SK-N-SH treated with all-trans-retinoic acid at 6 μM for 48 hours (cell line): ENCODE data around the gene PJA1.

Source experiments
- ATAC-seq: fragments of 200-7000 bp; cut with Tn5 transposase; 3 replicates; pipeline ENCODE4 v1.9.1; 2020; ENCODE audit warnings: mild to moderate bottlenecking, moderate library complexity
- ARNTL ChIP-seq: fragments of 450-650 bp; formaldehyde crosslinking; IDR thresholded peaks from 2 replicates; pipeline ENCODE4 v1.5.0; 2020; ENCODE audit warnings: low read depth, mild to moderate bottlenecking, moderate library complexity, borderline replicate concordance
- BACH2 ChIP-seq: fragments of 250-450 bp; sonication (Bioruptor Pico); IDR thresholded peaks from 2 replicates; pipeline ENCODE4 v1.9.0; 2021; ENCODE audit warnings: mild to moderate bottlenecking, borderline replicate concordance
- CREB5 ChIP-seq: fragments of 250-450 bp; sonication (Bioruptor Pico); IDR thresholded peaks from 2 replicates; pipeline ENCODE4 v1.5.1; 2020; ENCODE audit warnings: low read depth, mild to moderate bottlenecking, moderate library complexity
- CSDC2 ChIP-seq: fragments of 250-450 bp; sonication (Bioruptor Pico); IDR thresholded peaks from 2 replicates; pipeline ENCODE4 v1.5.0; 2020; ENCODE audit warnings: mild to moderate bottlenecking, moderate library complexity
- CSRNP3 ChIP-seq: fragments of 250-450 bp; sonication (Bioruptor Pico); IDR thresholded peaks from 2 replicates; pipeline ENCODE4 v1.5.1; 2021; ENCODE audit warnings: mild to moderate bottlenecking, moderate library complexity
- ESRRG ChIP-seq: fragments of 250-450 bp; sonication (Bioruptor Pico); IDR thresholded peaks from 2 replicates; pipeline ENCODE4 v1.6.1; 2021; ENCODE audit warnings: mild to moderate bottlenecking
- GLIS3 ChIP-seq: fragments of 250-450 bp; sonication (Bioruptor Pico); IDR thresholded peaks from 2 replicates; pipeline ENCODE4 v1.5.0; 2020; ENCODE audit warnings: mild to moderate bottlenecking, moderate library complexity
- ISL1 ChIP-seq: fragments of 250-450 bp; sonication (Bioruptor Pico); IDR thresholded peaks from 2 replicates; pipeline ENCODE4 v2.1.2; 2022; ENCODE audit warnings: mild to moderate bottlenecking, moderate library complexity
- OSR1 ChIP-seq: fragments of 250-450 bp; sonication (Bioruptor Pico); IDR thresholded peaks from 2 replicates; pipeline ENCODE4 v1.8.0; 2022; ENCODE audit warnings: moderate library complexity, mild to moderate bottlenecking, inconsistent platforms
- PATZ1 ChIP-seq: fragments of 250-450 bp; sonication (Bioruptor Pico); IDR thresholded peaks from 2 replicates; pipeline ENCODE4 v1.8.0; 2020; ENCODE audit warnings: mild to moderate bottlenecking, moderate library complexity, borderline replicate concordance
- POU6F1 ChIP-seq: fragments of 250-450 bp; sonication (Bioruptor Pico); IDR thresholded peaks from 2 replicates; pipeline ENCODE4 v1.8.0; 2021; ENCODE audit warnings: low read depth, mild to moderate bottlenecking, moderate library complexity, borderline replicate concordance
- PPARA ChIP-seq: fragments of 250-450 bp; sonication (Bioruptor Pico); IDR thresholded peaks from 2 replicates; pipeline ENCODE4 v1.5.0; 2020; ENCODE audit warnings: mild to moderate bottlenecking, borderline replicate concordance
- RARB ChIP-seq: fragments of 250-450 bp; sonication (Bioruptor Pico); IDR thresholded peaks from 2 replicates; pipeline ENCODE4 v1.8.0; 2021; ENCODE audit warnings: mild to moderate bottlenecking, moderate library complexity
- SNAI2 ChIP-seq: fragments of 250-450 bp; sonication (Bioruptor Pico); IDR thresholded peaks from 2 replicates; pipeline ENCODE4 v1.5.0; 2020; ENCODE audit warnings: mild to moderate bottlenecking, moderate library complexity
- TCF4 ChIP-seq: fragments of 250-450 bp; sonication (Bioruptor Pico); IDR thresholded peaks from 2 replicates; pipeline ENCODE4 v1.8.0; 2021; ENCODE audit warnings: mild to moderate bottlenecking, moderate library complexity, borderline replicate concordance
- TOX ChIP-seq: fragments of 250-450 bp; sonication (Bioruptor Pico); IDR thresholded peaks from 2 replicates; pipeline ENCODE4 v1.8.0; 2021; ENCODE audit warnings: mild to moderate bottlenecking, moderate library complexity, borderline replicate concordance
- ZC3H10 ChIP-seq: fragments of 250-450 bp; sonication (Bioruptor Pico); IDR thresholded peaks from 2 replicates; pipeline ENCODE4 v1.5.1; 2021; ENCODE audit warnings: mild to moderate bottlenecking, moderate library complexity
- ZFP3 ChIP-seq: fragments of 250-450 bp; sonication (Bioruptor Pico); IDR thresholded peaks from 2 replicates; pipeline ENCODE4 v1.5.0; 2020; ENCODE audit warnings: mild to moderate bottlenecking, moderate library complexity
- ZFP30 ChIP-seq: fragments of 450-650 bp; formaldehyde crosslinking; IDR thresholded peaks from 2 replicates; pipeline ENCODE4 v1.5.0; 2022; ENCODE audit warnings: mild to moderate bottlenecking, moderate library complexity
- ZNF565 ChIP-seq: fragments of 450-650 bp; formaldehyde crosslinking; conservative IDR thresholded peaks from 2 replicates; pipeline ENCODE4 v1.5.0; 2020; ENCODE audit warnings: low read depth, mild to moderate bottlenecking, moderate library complexity
- ZNF70 ChIP-seq: fragments of 450-650 bp; formaldehyde crosslinking; IDR thresholded peaks from 2 replicates; pipeline ENCODE4 v1.5.0; 2020; ENCODE audit warnings: mild to moderate bottlenecking, moderate library complexity
- ZNF8 ChIP-seq: fragments of 450-650 bp; formaldehyde crosslinking; IDR thresholded peaks from 2 replicates; pipeline ENCODE4 v1.5.0; 2020; ENCODE audit warnings: mild to moderate bottlenecking, moderate library complexity

PJA1 gene

GRCh38 chrX:69185886-69186285 is 20.6 kb upstream of the PJA1 start:
- TF ChIP-seq PPARA (CRISPR knock-in tag): no peak
- no peak for TF ChIP-seq POU6F1
- TF ChIP-seq GLIS3 (CRISPR knock-in tag): no peak
- TF ChIP-seq CSDC2 (CRISPR knock-in tag): no peak
- TF ChIP-seq, all 23 proteins: peak for 0
- no peak for ATAC-seq

GRCh38 chrX:69185141-69185540 is 19.9 kb upstream of the PJA1 start:
- TF ChIP-seq PPARA (CRISPR knock-in tag): no peak
- no peak for TF ChIP-seq OSR1 (CRISPR knock-in tag)
- no peak for TF ChIP-seq ESRRG (CRISPR knock-in tag)
- TF ChIP-seq PATZ1 (CRISPR knock-in tag): no peak
- TF ChIP-seq RARB: no peak
- no peak for TF ChIP-seq ZNF565 (CRISPR knock-in tag)
- TF ChIP-seq BACH2 (CRISPR knock-in tag): no peak
- no peak for ATAC-seq

- no peak for TF ChIP-seq TCF4 (CRISPR knock-in tag)
- TF ChIP-seq TOX (CRISPR knock-in tag): no peak
- TF ChIP-seq CREB5 (CRISPR knock-in tag): no peak
- no peak for TF ChIP-seq ZFP30 (CRISPR knock-in tag)
- no peak for TF ChIP-seq ISL1
- TF ChIP-seq ZC3H10 (CRISPR knock-in tag): no peak
- no peak for TF ChIP-seq ZNF70 (CRISPR knock-in tag)
- TF ChIP-seq OSR1 (CRISPR knock-in tag): no peak
- no peak for TF ChIP-seq ARNTL (CRISPR knock-in tag)
- TF ChIP-seq PPARA (CRISPR knock-in tag): no peak
- TF ChIP-seq ESRRG (CRISPR knock-in tag): no peak
- no peak for TF ChIP-seq SNAI2 (CRISPR knock-in tag)
- TF ChIP-seq ZNF8: no peak
- no peak for TF ChIP-seq ZFP3 (CRISPR knock-in tag)
- TF ChIP-seq RARB: no peak
- no peak for TF ChIP-seq CSRNP3 (CRISPR knock-in tag)
- TF ChIP-seq BACH2 (CRISPR knock-in tag): no peak
- TF ChIP-seq PATZ1 (CRISPR knock-in tag): no peak
- TF ChIP-seq POU6F1: no peak
- no peak for ATAC-seq
These were observed 17.6 kb upstream of the PJA1 start for GRCh38 chrX:69182818-69183380.
